Endodermal cell (in vitro differentiated cells): Measurements from ENCODE around the gene VSTM2B. TPM values are rescaled to one million over a fixed set of nuclear protein-coding genes. Genes with fewer than 3 reads are reported as not detected.

Experiments
- DNase-seq: peaks from one replicate; pipeline ENCODE4 v3.0.0-alpha.2; 2017
- H3K27ac ChIP-seq: 2 replicates; pipeline ENCODE4 v1.5.1; 2013; ENCODE audit warnings: mild to moderate bottlenecking, low read depth, low read length, moderate library complexity
- H3K27me3 ChIP-seq: 2 replicates; pipeline ENCODE4 v1.6.1; 2013; ENCODE audit warnings: mild to moderate bottlenecking, low read length, moderate library complexity; ENCODE audit not compliant: insufficient read depth, control insufficient read depth, poor library complexity, severe bottlenecking
- H3K36me3 ChIP-seq: 2 replicates; pipeline ENCODE4 v1.7.0; 2013; ENCODE audit warnings: mild to moderate bottlenecking, low read length, moderate library complexity; ENCODE audit not compliant: control insufficient read depth, insufficient read depth
- H3K4me1 ChIP-seq: one replicate; pipeline ENCODE4 v1.7.0; 2013; ENCODE audit warnings: low read length; ENCODE audit not compliant: control insufficient read depth, insufficient read depth
- H3K4me3 ChIP-seq: 2 replicates; pipeline ENCODE4 v1.5.1; 2013; ENCODE audit warnings: mild to moderate bottlenecking, low read length, moderate library complexity
- H3K9ac ChIP-seq: 2 replicates; pipeline ENCODE4 v1.6.1; 2013; ENCODE audit warnings: mild to moderate bottlenecking, low read length, moderate library complexity; ENCODE audit not compliant: poor library complexity, severe bottlenecking; ENCODE audit errors: extremely low read depth
- H3K9me3 ChIP-seq: 2 replicates; pipeline ENCODE4 v1.6.1; 2013; ENCODE audit warnings: mild to moderate bottlenecking, low read length, moderate library complexity; ENCODE audit not compliant: control insufficient read depth
- H3K27ac Mint-ChIP-seq: 2 replicates; pipeline ENCODE4 v1.8.0; 2020; ENCODE audit warnings: mixed read lengths
- H3K27me3 Mint-ChIP-seq: 2 replicates; pipeline ENCODE4 v1.8.0; 2021; ENCODE audit warnings: mild to moderate bottlenecking, mixed read lengths; ENCODE audit not compliant: insufficient read depth
- H3K36me3 Mint-ChIP-seq: 2 replicates; pipeline ENCODE4 v1.8.0; 2020; ENCODE audit warnings: low read depth, mixed read lengths
- H3K4me1 Mint-ChIP-seq: 2 replicates; pipeline ENCODE4 v1.8.0; 2020; ENCODE audit warnings: mixed read lengths
- H3K4me3 Mint-ChIP-seq: 2 replicates; pipeline ENCODE4 v1.8.0; 2020; ENCODE audit warnings: mild to moderate bottlenecking, moderate library complexity, mixed read lengths
- H3K9me3 Mint-ChIP-seq: 2 replicates; pipeline ENCODE4 v1.8.0; 2020; ENCODE audit warnings: mild to moderate bottlenecking, mixed read lengths
- CTCF ChIP-seq: fragments of 200-600 bp; sonication (generic); conservative IDR thresholded peaks from 2 replicates; pipeline ENCODE4 v1.5.0; 2021; ENCODE audit warnings: antibody characterized with exemption, mild to moderate bottlenecking
- WGBS, 2 experiments: methylation state at CpG; one replicate each; pipeline versions ENCODE4 v1.1.5 to v1.1.7; 2013; ENCODE audit warnings: missing lambda C conversion rate in 2 of 2, mixed read lengths in 1 of 2; ENCODE audit not compliant: insufficient coverage in 1 of 2, insufficient read length in 1 of 2; 5-methylcytosine and 5-hydroxymethylcytosine counted together
- total RNA-seq, 2 donors: library from RNA; stranded (reverse); fragmentation: NEBNext Ultra II Directional in 1 of 2; extraction: Animal tissue kit (Norgen Biotek cat#: 25700) in 1 of 2; gene quantifications; 2 replicates in 1 of 2; 3 replicates in 1 of 2; pipeline ENCODE4 v1.2.1, GENCODE V29; 2021

The VSTM2B gene
- total RNA-seq, 2 donors from 2014 or later = 0.18 TPM; not detected in 1

DNA sequence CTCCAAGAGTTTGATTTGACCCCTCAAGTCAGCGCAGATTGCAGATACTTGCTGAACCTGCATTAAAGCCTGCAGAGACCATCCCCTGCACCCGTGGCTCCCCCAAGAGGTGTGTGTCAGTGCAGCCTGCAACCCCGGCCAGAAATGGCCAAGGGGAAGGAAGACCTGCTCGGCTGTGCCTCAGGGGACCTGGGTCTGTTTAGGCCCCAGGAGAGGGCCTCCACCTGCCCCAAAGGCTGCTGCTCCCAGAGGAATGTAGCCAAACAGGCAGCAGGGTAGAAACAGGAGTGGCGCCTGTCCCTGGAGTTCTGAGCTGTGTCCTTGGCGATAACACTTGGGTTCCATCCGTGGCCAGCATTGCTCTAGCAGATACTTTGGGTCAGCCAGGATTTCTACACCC, 88.3 kb downstream of the VSTM2B start:
- Histone ChIP-seq H3K9me3 (no peaks in the 10 kb centered on the region), H3K4me3 (no peak overlapping the region), H3K36me3 (peaks cover 47% of the 10 kb centered on the region), H3K27ac (no peak overlapping the region), H3K4me1 (no peaks in the 10 kb centered on the region), H3K27me3 (no peaks in the 10 kb centered on the region), H3K9ac (no peak overlapping the region)
- 90 to 94% methylated on average over 6 to 7 of the region's 7 CpGs for WGBS, 2 experiments
- Mint-ChIP-seq H3K4me1 (no peaks in the 10 kb centered on the region), H3K4me3 (no peak overlapping the region), H3K36me3 (peaks cover 51% of the 10 kb centered on the region), H3K27me3 (no peaks in the 10 kb centered on the region), H3K9me3 (no peaks in the 10 kb centered on the region), H3K27ac (no peak overlapping the region)
- no peak for DNase-seq
- no peak for TF ChIP-seq CTCF

Other genes with a start within 250 kb of the VSTM2B start
- 10 to 100 TPM; 58.2 to 59.7 TPM for gene POP4, start 80.3 kb downstream of the VSTM2B start, total RNA-seq
- 1 to 10 TPM; 2.6 to 2.8 TPM for gene PLEKHF1, start 139.5 kb downstream of the VSTM2B start, total RNA-seq
- 10 to 100 TPM; 18.9 to 22.9 TPM for gene C19orf12, start 189.3 kb downstream of the VSTM2B start, total RNA-seq